Hepatocyte (in vitro differentiated cells): ENCODE data around the gene GSN.

Experiments
- CTCF ChIP-seq: fragments of 200-600 bp; sonication (generic); IDR thresholded peaks from 2 replicates; pipeline ENCODE4 v1.5.1; 2016; ENCODE audit warnings: antibody characterized with exemption, mild to moderate bottlenecking; ENCODE audit not compliant: poor library complexity
- EZH2 ChIP-seq: fragments of 200-600 bp; sonication (generic); IDR thresholded peaks from 2 replicates; pipeline ENCODE4 v1.6.1; 2016; ENCODE audit warnings: antibody characterized with exemption, mild to moderate bottlenecking, borderline replicate concordance

- TF ChIP-seq CTCF (no peak), EZH2 (no peak)
Measured at GRCh38 chr9:121345070-121345469, 77.1 kb downstream of the GSN start.
